Measurements from ENCODE around the gene TUBA1C.
"Not testable (repeated sequence)": the region's sequence is repeated elsewhere in the genome, so short reads cannot be mapped to it uniquely, and the experiment has no call there.

Gene TUBA1C

GRCh38 chr12:49255857-49256637, 8.8 kb upstream of the TUBA1C start:
- no peak for DNase-seq

GRCh38 chr12:49257508-49258184, 7.2 kb upstream of the TUBA1C start:
- not testable (repeated sequence) for DNase-seq

- DNase-seq, result no peak
Measured at GRCh38 chr12:49259452-49259851, 5.4 kb upstream of the TUBA1C start.

GRCh38 chr12:49260166-49260565, 4.7 kb upstream of the TUBA1C start:
- DNase-seq, result no peak

GRCh38 chr12:49260571-49261363, 4.1 kb upstream of the TUBA1C start:
- no peak for DNase-seq

GRCh38 chr12:49261721-49262120, 3.2 kb upstream of the TUBA1C start:
- DNase-seq, result no peak

GRCh38 chr12:49263400-49263763, 1.5 kb upstream of the TUBA1C start:
- no peak for DNase-seq

GRCh38 chr12:49264466-49264872, 413 bp upstream of the TUBA1C start:
- no peak for DNase-seq

- not testable (repeated sequence) for DNase-seq
Measured at GRCh38 chr12:49269191-49269590, 4.3 kb downstream of the TUBA1C start.

- no peak for DNase-seq
Measured at GRCh38 chr12:49272790-49273725, 8.2 kb downstream of the TUBA1C start.

GRCh38 chr12:49273726-49274395, 9.0 kb downstream of the TUBA1C start:
- DNase-seq, result no peak

- DNase-seq, result no peak
Measured at GRCh38 chr12:49274396-49275069, 9.7 kb downstream of the TUBA1C start.

- DNase-seq, result no peak
Measured at GRCh38 chr12:49276304-49277290, 11.7 kb downstream of the TUBA1C start.

- DNase-seq, result no peak
Measured at GRCh38 chr12:49277466-49277865, 12.6 kb downstream of the TUBA1C start.

- DNase-seq, result no peak
Measured at GRCh38 chr12:49279706-49280159, 14.9 kb downstream of the TUBA1C start.

- DNase-seq, result not testable (repeated sequence)
Measured at GRCh38 chr12:49280545-49280944, 15.7 kb downstream of the TUBA1C start.

- no peak for DNase-seq
Measured at GRCh38 chr12:49282302-49282701, 17.4 kb downstream of the TUBA1C start.

- DNase-seq, result not testable (repeated sequence)
Measured at GRCh38 chr12:49282740-49283375, 18.0 kb downstream of the TUBA1C start.

All from NK-92 treated with Interleukin-12 subunit alpha and Interleukin-12 subunit beta, amount 100 ng/mL, for 24 hours (cell line).